AG08395 (cell line): Measurements from ENCODE around the gene PSME2.
"Not testable (repeated sequence)": the region's sequence is repeated elsewhere in the genome, so short reads cannot be mapped to it uniquely, and the experiment has no call there.

Experiments
- DNase-seq: peaks from one replicate; pipeline ENCODE4 v3.0.0; 2012; ENCODE audit warnings: mixed read lengths, low spot score

The PSME2 gene

GRCh38 chr14:24114532-24115421 lies 31.6 kb downstream of the PSME2 start, which contains the start of the genes DCAF11 and NRL:
Gene DCAF11, plus strand, starts transcription at chr14:24114777. Its CDS starts 818 bp downstream, at chr14:24115595.
Gene NRL, minus strand, starts transcription at chr14:24114949. Its CDS starts 32,101 bp downstream, at chr14:24082848.
- DNase-seq: peak; percentile 99

- DNase-seq: peak; percentile 81
Measured at GRCh38 chr14:24113801-24114531, 32.4 kb downstream of the PSME2 start.

- no peak for DNase-seq
Measured at GRCh38 chr14:24113379-24113800, 33.0 kb downstream of the PSME2 start.

DNA sequence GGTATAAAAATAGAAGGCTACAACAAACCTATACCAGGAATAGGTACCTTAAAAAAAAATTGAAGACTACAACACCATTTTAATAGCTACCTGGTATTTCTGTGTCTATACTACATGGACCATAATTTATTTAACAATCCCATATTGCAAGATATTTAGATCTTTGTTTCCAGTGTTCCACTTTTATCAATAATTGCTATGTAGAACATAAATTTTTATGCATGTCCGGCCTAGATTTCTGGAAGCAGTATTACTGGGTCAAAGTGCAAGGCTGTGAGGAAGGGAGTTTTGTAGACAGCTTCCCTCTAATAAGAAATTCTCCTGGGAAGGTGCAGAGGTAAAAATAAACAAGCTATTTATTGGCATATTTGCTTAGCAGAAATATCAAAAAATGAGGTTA lies 35.9 kb downstream of the PSME2 start:
- no peak for DNase-seq

- no peak for DNase-seq
Measured at GRCh38 chr14:24110060-24110459, 36.4 kb downstream of the PSME2 start.

DNA sequence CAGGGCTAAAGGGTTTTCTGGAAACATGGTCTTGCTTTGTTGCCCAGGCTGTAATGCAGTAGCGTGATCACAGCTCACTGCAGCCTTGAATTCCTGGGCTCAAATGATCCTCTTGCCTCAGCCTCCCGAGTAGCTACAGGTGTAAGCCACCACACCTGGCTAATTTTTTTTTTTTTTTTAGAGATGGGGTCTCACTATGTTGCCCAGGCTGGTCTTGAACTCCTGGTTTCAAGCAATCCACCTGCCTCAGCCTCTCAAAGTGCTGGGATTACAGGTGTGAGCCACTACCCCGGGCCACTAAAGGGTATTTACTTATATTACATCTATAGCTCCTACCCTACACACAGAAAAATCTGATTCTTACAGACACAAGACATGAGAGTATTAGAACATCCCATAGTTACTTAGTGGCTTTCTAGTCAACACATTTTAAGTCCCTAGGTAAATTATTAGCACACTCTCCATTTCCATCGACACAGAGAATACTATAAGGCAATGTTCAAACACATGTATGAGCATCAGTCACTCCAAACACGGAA lies 38.0 kb downstream of the PSME2 start:
- DNase-seq: no peak

DNA sequence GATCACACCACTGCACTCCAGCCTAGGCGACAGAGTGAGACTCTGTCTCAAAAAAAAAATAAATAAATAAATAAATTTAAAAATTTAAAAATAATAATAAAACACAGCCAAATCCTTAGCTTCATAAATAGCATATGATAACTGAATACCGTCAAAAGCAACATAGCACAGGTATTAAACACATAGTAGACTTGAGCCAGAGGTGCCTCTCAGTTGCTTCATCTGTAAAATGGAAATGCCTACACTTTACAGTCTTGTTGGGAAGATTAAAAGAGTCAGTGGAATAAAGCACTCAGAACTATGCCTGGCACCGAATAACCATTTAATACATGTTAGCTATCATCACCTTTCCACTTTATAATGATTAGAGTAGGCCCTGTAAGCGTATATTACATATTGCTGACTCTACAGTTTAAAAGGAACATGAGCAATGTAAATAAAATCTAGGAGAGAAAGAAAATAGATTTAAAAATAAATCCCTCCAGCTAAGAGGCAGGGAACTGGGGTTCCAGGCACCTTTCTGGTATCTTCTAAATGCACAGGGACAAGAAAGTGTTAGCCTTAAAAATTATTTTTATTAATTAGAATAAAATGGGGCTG lies 39.6 kb downstream of the PSME2 start:
- DNase-seq: no peak

GRCh38 chr14:24105609-24106239 lies 40.7 kb downstream of the PSME2 start:
- DNase-seq: not testable (repeated sequence)

DNA sequence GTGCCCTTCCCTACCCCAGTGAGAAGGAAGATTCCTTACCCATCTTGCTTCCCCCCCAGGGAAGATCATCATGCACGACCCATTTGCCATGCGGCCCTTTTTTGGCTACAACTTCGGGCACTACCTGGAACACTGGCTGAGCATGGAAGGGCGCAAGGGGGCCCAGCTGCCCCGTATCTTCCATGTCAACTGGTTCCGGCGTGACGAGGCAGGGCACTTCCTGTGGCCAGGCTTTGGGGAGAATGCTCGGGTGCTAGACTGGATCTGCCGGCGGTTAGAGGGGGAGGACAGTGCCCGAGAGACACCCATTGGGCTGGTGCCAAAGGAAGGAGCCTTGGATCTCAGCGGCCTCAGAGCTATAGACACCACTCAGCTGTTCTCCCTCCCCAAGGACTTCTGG lies 43.0 kb downstream of the PSME2 start:
- no peak for DNase-seq

GRCh38 chr14:24102357-24103048 lies 43.9 kb downstream of the PSME2 start:
- no peak for DNase-seq

DNA sequence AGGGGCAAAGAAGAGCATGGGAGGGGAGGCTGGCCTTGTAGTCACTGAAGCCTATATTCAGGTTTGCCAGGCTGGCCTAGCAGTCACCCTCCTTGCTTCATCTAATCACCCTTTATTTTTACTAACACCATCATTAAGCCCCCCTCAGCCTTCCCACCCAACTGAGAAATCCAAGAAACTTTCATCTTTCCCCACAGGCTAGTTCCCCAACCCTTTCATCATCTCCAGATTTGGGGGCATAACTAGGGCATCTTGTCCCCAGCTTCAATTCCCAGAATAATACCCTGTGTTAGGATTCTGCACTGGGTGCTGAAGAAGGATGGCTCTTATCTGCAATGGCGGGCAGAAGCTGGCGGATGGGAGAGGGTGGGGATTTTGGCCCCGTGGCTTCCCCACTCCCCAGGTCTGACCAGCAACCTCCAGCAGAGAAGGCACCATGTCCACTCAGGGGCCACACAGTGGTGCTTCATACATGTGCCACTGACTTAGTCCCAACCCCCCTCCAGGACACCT lies 45.4 kb downstream of the PSME2 start:
- no peak for DNase-seq

GRCh38 chr14:24100197-24100981 lies 46.0 kb downstream of the PSME2 start:
- DNase-seq: no peak

DNA sequence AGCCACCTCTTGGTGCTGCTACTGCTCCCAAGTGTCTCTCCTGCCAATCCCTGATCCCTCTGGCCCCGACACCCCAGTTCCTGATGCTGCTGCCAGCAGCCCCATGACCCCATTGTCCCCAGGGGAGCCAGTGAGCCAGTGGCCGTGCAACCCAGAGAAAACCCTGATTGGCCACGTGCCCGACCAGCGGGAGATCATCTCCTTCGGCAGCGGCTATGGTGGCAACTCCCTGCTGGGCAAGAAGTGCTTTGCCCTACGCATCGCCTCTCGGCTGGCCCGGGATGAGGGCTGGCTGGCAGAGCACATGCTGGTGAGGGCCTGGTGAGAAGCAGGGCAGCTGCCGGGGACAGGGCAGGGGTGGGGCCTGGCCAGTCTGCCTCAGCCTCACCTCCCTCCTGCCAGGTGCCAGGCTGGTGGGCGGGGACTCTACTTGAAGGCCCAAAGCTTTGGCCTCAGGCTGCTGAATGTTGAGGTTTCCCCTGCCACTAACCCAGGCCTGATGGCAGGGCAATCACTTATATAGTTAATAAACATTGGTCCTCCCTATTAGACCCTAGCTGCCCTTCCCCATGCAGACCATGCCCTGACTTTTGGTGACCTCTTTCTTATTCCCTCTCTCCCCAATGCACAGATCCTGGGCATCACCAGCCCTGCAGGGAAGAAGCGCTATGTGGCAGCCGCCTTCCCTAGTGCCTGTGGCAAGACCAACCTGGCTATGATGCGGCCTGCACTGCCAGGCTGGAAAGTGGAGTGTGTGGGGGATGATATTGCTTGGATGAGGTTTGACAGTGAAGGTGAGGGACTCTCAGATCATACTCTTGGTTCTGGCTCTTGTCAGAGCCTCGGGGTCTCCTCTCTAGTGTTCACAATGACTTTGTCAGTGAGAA lies 47.2 kb downstream of the PSME2 start:
- no peak for DNase-seq

GRCh38 chr14:24098229-24098926 lies 48.0 kb downstream of the PSME2 start:
- DNase-seq: no peak

- DNase-seq: no peak
Measured at GRCh38 chr14:24096545-24097181, 49.7 kb downstream of the PSME2 start.

GRCh38 chr14:24095271-24096068 lies 50.9 kb downstream of the PSME2 start:
- DNase-seq: peak; percentile 71

DNA sequence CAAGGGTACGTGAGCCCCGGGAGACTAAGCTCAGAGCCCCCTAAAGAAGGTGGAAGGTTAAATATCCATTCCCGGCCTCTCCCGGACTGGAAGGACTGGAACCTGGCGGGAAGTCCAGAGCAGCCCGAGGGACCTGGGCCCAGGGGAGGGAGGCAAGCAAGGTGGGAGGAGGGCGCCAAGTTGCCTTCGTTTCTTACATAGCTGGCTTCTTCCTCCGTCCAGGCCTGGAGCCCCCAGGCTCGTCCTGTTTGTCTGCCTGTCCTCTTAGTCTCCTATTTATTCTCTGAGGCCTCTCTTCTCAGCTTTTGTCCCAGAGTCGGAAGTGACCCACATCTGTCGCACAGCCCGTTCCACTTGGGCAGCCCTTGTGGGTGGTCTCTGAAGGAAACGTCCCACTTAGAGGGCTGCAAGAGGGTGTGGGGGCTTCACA lies 51.6 kb downstream of the PSME2 start:
- peak; percentile 15 for DNase-seq
